Mammary epithelial cell (primary cell): Measurements from ENCODE around the gene KRT86.

Source experiments
- CTCF ChIP-seq, 2 donors: IDR thresholded peaks in 1 of 2; conservative IDR thresholded peaks in 1 of 2; 2 replicates each; pipeline ENCODE4 v1.5.1; 2011 to 2012; ENCODE audit warnings: inconsistent platforms in 2 of 2, low read length in 2 of 2, mild to moderate bottlenecking in 2 of 2, control low read depth in 1 of 2, low read depth in 1 of 2; ENCODE audit not compliant: insufficient read depth in 1 of 2; ENCODE audit errors: extremely low read depth in 1 of 2
- EZH2 ChIP-seq: IDR thresholded peaks from 2 replicates; pipeline ENCODE4 v1.6.1; 2012; ENCODE audit warnings: low read length, inconsistent platforms, borderline replicate concordance

DNA sequence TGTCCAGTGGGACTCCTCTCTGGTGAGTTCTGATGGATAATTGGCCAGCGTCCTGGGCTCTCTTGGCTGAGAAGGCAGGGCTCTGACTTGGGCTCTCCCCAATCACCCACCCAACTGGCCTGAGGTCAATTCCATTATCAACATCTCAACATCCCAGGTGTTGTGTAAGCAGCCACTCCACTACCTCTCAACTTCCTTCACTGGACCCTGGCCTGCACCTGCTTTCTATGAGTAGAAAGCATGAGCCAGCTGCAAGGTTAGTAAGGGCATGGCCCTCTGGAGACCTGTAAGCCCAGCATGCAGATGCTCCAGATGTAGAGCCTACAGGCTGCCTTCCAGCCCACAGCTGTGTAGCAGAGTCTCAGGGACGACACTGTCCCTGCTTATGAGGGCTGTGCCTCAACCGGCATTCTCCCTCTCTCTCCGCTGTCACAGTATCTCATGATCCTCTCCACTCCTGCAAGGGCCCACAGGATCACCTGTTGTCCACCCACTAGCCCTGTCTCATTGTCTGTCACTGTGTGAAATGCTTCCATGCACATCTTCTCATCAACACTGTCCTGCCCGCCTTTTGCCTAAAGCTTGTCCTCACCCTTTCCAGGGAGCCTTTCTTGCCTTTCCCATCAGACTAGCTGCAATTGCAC, 22.2 kb downstream of the KRT86 start:
- no peak for TF ChIP-seq CTCF (conservative IDR thresholded peaks at IDR 0.05 in 1 of 2, IDR thresholded peaks at IDR 0.05 in 1 of 2; ENCODE audit: extremely low read depth in 1 of 2, insufficient read depth in 1 of 2, low read depth in 1 of 2, low read length in 2 of 2)
- no peak for TF ChIP-seq EZH2
